GM18499 (cell line): Measurements from ENCODE around the gene GAL3ST3.
"Not testable (repeated sequence)": the region's sequence is repeated elsewhere in the genome, so short reads cannot be mapped to it uniquely, and the experiment has no call there.

Experiments used
- ATAC-seq: cut with Tn5 transposase; IDR thresholded peaks from one replicate; pipeline ENCODE4 v1.9.1; 2021; ENCODE audit warnings: moderate number of reproducible peaks; ENCODE audit not compliant: insufficient read depth, unreplicated experiment

The GAL3ST3 gene

GRCh38 chr11:66045177-66045639, 3.8 kb downstream of the GAL3ST3 start:
- ATAC-seq = no peak

- no peak for ATAC-seq
These were observed 4.2 kb downstream of the GAL3ST3 start for GRCh38 chr11:66044757-66045156.

DNA sequence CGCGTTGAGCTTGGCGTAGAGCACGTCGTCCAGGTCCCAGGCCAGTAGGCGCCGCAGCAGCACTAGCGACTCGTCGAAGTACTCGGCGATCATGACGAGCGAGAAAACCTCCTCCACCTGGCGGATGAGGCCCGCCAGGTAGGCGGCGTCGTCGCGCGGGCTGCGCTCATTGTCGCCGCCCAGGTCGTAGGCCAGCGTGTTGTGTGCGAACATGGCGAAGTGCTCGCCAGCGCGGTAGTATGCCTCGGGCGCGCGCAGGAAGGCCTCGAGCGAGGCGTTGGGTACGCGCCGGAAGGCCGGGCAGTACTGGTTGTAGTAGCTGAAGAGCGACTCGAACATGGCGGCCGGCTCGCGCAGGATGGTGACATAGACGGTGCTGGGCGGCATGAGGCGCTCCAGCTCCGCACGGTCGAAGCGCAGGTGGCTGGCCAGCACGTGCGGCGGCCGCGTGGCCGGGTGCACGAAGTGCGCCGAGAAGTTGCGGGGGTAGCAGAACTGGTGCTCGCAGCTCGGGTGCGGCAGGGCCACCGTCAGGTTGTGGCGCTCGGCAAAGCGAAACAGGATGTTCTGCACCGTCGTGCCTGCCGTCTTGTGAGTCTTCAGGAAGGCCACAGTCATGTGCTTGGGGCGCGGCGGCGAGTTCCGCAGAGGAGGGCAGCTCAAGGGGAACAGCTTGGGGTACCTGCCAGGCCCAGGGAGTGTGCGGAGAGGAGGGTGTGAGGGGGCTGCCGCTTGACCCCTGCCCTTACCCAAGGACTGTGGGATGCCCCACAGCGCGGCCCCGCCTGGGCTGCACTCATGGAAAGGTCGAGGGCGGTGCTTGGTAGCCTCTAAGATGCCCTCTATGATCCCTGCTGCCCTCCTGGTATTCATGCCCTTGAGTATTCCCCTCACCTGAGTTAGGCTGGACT, 5.7 kb downstream of the GAL3ST3 start:
- no peak for ATAC-seq

- ATAC-seq = no peak
These were observed 6.5 kb downstream of the GAL3ST3 start for GRCh38 chr11:66042227-66042995.

- no peak for ATAC-seq
These were observed 9.2 kb downstream of the GAL3ST3 start for GRCh38 chr11:66039765-66040164.

DNA sequence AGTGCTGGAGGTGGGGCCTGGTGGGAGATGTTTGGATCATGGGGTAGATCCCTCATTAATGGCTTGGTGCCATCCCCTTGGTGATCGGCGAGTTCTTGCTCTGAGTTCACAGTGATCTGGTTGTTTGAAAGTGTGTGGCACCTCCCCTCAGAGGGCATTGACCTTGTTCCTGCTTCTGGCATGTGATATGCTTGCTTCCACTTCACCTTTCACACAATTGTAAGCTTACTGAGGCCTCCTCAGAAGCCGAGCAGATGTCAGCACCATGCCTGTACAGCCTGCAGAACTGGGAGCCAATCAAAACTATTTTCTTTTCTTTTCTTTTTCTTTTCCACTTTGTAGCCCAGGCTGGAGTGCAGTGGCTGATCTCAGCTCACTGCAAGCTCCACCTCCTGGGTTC, 11.6 kb downstream of the GAL3ST3 start:
- no peak for ATAC-seq

- ATAC-seq = no peak
These were observed 12.6 kb downstream of the GAL3ST3 start for GRCh38 chr11:66036334-66036710.

- no peak for ATAC-seq
These were observed 13.2 kb downstream of the GAL3ST3 start for GRCh38 chr11:66035653-66036333.

- ATAC-seq = no peak
These were observed 15.8 kb downstream of the GAL3ST3 start for GRCh38 chr11:66032957-66033735.

DNA sequence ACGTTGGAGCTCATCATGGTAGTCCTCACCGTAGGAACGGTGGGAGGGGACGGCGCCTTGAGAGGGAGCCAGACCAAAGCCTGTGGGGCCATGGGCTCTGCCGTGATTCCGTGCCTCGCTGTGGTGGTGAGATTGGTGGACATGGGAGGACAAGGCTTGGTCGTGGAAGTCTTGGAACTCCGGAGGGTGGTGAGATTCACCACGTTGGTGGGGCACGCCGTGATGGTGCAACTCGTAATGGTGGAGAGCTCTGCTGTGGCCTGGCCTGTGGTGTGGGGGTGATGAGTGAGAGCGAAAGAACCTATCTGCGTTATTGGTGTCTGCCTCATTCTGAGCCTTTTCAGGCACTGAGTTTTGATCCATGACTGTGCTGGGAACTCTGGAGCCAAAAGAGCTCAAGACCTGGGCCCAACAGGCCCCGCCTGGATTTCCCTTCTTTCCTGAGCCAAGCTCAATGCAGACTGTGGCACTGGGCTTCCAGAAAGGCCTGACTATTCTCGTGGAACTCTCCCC, 22.9 kb downstream of the GAL3ST3 start, which contains the start of gene CATSPER1:
Gene CATSPER1 (minus strand): TSS at position 463 of the 513 bp plus-strand sequence. CDS start 100 bp downstream, at position 363.
- ATAC-seq = no peak

GRCh38 chr11:66023186-66023440, 25.8 kb downstream of the GAL3ST3 start:
- not testable (repeated sequence) for ATAC-seq

GRCh38 chr11:66022401-66023185, 26.4 kb downstream of the GAL3ST3 start:
- ATAC-seq = no peak

DNA sequence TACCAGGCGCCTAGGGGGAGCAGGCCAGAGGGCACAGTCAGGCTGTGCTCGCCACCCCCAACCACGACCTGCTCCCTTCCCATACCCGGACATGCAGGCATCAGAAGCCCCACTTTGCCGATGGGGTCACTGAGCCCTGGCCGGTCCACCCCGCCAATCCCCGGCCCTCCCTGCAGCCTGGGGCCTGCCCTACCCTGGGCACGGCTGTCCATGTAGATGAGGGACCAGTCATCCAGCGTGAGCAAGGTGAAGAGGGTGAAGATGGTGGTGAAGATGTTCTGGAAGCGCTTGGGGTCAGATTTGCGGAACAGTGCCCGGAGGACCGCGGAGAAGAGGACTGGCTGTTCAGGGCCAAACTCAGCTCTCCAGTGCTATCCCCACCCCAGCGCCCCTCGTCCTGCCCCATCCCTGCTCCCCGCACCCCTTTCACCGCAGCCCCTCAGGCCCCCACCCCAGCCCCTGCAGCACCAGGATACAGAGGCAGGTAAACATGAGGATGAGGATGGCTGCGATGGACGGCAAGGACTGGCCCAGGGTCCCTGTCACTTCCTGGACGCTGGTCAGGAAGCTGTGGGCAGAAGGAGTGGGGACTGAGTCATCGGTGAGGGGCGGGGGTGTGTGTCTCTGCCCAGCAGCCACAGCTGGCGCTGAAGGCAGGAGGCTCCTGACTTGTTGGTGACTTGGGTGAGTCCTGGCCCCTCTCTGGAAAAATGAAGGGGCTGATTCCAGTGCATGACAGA, 28.2 kb downstream of the GAL3ST3 start:
- ATAC-seq = no peak

DNA sequence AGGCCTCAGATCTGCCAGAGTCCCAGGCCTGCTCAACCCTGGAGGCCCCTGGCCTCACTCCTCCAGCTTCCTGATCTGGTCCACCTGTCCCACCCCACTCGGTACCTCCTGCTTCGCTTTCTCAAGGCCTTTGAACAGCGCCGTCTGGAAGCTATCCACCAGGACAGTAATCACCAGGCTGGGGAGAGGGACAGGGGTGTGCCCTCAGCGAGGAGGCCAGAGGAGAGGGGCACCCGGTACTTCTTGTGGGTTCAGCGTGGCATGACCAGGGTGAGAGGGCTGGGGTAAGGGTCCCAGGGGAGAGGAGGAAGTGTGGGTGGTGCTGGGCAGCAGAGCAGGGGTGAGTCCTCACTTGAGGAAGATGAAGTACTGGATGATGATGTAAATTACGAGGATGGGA, 28.7 kb downstream of the GAL3ST3 start:
- ATAC-seq = no peak

DNA sequence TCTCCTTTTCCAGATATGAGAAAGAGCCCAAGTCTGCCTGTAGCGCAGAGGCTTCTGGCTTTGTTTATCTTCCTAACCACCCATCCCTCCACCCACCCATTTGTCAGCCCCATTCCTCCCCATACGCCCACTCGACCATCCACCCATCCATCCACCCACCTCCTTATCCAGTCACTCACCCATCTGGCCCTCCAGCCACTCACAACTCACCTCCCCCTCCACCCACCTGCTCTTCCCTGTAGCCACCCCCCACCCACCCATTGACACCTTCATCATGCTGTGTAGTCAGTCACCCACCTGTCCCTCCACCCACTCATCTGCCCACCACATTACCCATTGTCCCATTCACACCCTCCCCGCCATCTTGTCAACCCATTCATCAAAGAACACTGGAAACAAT, 31.6 kb downstream of the GAL3ST3 start:
- ATAC-seq = no peak

DNA sequence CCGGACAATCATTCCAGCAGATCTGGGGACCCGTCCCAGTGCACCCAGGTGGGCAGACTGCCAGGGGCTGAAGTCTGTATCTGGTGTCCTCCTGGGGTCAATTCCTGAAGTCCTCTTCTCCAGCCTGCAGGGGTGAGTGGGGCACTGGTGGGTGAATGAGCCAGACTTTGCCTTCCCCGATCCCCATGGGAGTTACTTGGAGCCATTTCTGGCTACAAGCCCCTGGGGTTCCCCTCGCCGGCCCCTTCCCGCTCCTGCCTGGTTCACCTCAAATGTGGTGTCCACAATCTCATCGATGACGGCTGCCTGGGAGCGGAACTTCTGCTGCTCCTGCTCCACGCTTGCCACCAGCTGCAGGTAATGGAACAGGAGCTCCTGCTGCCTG, 32.2 kb downstream of the GAL3ST3 start:
- no peak for ATAC-seq

DNA sequence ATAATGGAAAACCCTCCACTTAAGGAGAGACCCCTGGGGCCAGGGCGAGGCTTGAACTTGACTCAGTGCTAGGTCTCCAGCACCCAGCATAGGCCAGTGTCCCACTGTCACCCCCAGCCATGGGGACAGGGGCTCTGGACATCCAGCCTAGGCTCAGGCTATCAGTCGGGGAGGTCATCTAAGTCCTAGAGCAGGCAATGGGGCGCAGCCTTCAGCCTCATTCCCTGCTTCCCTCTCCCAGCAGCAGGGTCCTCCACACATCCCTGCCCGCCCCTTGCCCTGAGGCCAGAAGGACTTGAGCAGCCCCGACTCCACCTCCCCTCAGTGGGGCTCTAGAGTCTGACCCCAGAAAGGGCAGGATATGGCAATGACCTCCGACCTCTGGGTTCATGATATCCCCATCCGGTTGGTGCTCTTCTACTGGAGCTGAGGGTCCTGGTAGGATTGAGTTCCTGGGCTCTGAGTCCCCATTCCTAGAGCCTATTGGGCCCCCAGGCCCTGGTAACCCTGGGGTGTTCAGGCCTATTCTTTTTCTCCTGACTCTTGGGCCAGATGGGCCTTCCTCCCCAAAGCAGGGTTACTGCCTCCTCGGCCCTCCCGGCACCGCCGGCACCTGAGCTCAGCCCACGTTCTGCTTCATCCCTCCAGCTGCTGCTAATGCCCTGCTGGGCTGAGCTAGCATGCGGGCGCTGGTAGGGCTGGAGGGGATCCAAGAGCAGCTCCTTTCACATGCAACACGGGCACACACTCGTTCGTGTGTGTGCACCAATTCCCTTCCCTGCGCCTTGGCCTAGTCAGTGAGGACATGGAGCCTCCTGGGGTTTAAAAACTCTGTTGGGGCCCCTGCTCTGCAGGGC, 32.8 kb downstream of the GAL3ST3 start:
- ATAC-seq = no peak

GRCh38 chr11:66015454-66015881, 33.5 kb downstream of the GAL3ST3 start:
- no peak for ATAC-seq
